ENCODE data around the gene SLC35E1. TPM values are rescaled to one million over a fixed set of nuclear protein-coding genes. Genes with fewer than 3 reads are reported as not detected.

The SLC35E1 gene
- total RNA-seq, 1 experiment from 2014 or later, result 35.8 TPM

- Histone ChIP-seq H2AFZ (ENCODE audit: low read length) (no peak overlapping the region), H2BK20ac (ENCODE audit: low read depth, low read length, poor library complexity, severe bottlenecking) (no peak overlapping the region), H4K91ac (ENCODE audit: insufficient read length, low read depth, low read length) (no peak overlapping the region), H2BK12ac (ENCODE audit: insufficient read length, low read depth, low read length) (no peak overlapping the region), H3K79me1 (ENCODE audit: insufficient read depth, low read depth, low read length, poor library complexity, severe bottlenecking) (peaks cover 12% of the 10 kb centered on the region), H4K20me1 (ENCODE audit: control insufficient read depth, insufficient read depth, insufficient read length) (no peaks in the 10 kb centered on the region), H3K23ac (ENCODE audit: insufficient read length, low read depth, low read length) (no peak overlapping the region), H3K56ac (ENCODE audit: insufficient read length, low read depth, low read length) (no peak overlapping the region), H3K18ac (ENCODE audit: insufficient read length, low read depth, low read length) (no peak overlapping the region), H2BK120ac (ENCODE audit: low read depth, low read length, poor library complexity, severe bottlenecking) (no peak overlapping the region), H3K9ac (ENCODE audit: extremely low read depth, insufficient read length, low read length) (peak overlapping the region; percentile 39), H3K4me1 (ENCODE audit: insufficient read depth, low read length) (peaks cover 13% of the 10 kb centered on the region), H4K5ac (ENCODE audit: insufficient read length, low read depth, low read length) (no peak overlapping the region), H3K4ac (ENCODE audit: low read depth, low read length) (no peak overlapping the region), H3T11ph (ENCODE audit: low read length) (no peak overlapping the region), H3K79me2 (ENCODE audit: insufficient read depth, low read length) (peaks cover 9% of the 10 kb centered on the region; the same call in 1 of the 2 replicates), H2BK15ac (ENCODE audit: low read depth, low read length) (no peak overlapping the region; the same call in 1 of the 2 replicates), H3K4me2 (ENCODE audit: insufficient read depth, insufficient read length, low read length) (peak overlapping the region; percentile 70), H2BK5ac (ENCODE audit: insufficient read length, low read length) (no peak overlapping the region), H2AK5ac (ENCODE audit: insufficient read length, low read length) (no peak overlapping the region), H3K9me3 (ENCODE audit: control insufficient read depth, low read depth, low read length) (no peaks in the 10 kb centered on the region), H3K23me2 (ENCODE audit: insufficient read length, low read depth, low read length, poor library complexity, severe bottlenecking) (no peaks in the 10 kb centered on the region), H4K8ac (replicated peaks; ENCODE audit: insufficient read length, low read depth, low read length) (no peak overlapping the region), H3K27me3 (ENCODE audit: insufficient read depth, low read length) (no peaks in the 10 kb centered on the region), H3K14ac (ENCODE audit: insufficient read depth, low read length) (no peak overlapping the region; the same call in 1 of the 2 replicates), H3K27ac (ENCODE audit: insufficient read length, low read depth, low read length) (no peak overlapping the region)
- Mint-ChIP-seq H3K27ac (peak overlapping the region; percentile 77 to 93 (median 91); a peak in 6 of 7 replicates), H3K27me3 (ENCODE audit: low read depth) (no peaks in the 10 kb centered on the region), H3K36me3 (ENCODE audit: insufficient read depth in 1 of 3, low read depth in 3 of 3) (no peaks in the 10 kb centered on the region; a peak in 1 of 7 replicates), H3K9me3 (no peaks in the 10 kb centered on the region), H3K4me1 (peaks cover 52 to 59% of the 10 kb centered on the region in 2 experiments), H3K4me3 (peak overlapping the region; percentile 40; a peak in 4 of 5 replicates)
- no peak for TF ChIP-seq CTCF (conservative IDR thresholded peaks at IDR 0.05)
- no CpG with 5 or more reads among the region's 15 CpGs for WGBS (ENCODE audit: extremely low coverage, insufficient read length, low lambda C conversion rate)
- DNase-seq, result peak; percentile 81
Observed at GRCh38 chr19:16584248-16585093, 12.3 kb upstream of the SLC35E1 start.
